ENCODE data around the gene LAMA5.
A peak's percentile ranks its signal among the peaks of the same experiment; 100 is the strongest.

The LAMA5 gene

GRCh38 chr20:62367136-62367632 is at the start of gene LAMA5:
Gene LAMA5 (minus strand): TSS chr20:62367312. CDS start chr20:62367245, 67 bp downstream.
- FAIRE-seq (no peak), DNase-seq (ENCODE audit: insufficient read length, low spot score) (no peak)
- TF ChIP-seq POLR2A (IDR thresholded peaks at IDR 0.05; ENCODE audit: low read depth, low read length): 0 out of 2 replicates have a peak, but pooled peaks have one; percentile 25

DNA sequence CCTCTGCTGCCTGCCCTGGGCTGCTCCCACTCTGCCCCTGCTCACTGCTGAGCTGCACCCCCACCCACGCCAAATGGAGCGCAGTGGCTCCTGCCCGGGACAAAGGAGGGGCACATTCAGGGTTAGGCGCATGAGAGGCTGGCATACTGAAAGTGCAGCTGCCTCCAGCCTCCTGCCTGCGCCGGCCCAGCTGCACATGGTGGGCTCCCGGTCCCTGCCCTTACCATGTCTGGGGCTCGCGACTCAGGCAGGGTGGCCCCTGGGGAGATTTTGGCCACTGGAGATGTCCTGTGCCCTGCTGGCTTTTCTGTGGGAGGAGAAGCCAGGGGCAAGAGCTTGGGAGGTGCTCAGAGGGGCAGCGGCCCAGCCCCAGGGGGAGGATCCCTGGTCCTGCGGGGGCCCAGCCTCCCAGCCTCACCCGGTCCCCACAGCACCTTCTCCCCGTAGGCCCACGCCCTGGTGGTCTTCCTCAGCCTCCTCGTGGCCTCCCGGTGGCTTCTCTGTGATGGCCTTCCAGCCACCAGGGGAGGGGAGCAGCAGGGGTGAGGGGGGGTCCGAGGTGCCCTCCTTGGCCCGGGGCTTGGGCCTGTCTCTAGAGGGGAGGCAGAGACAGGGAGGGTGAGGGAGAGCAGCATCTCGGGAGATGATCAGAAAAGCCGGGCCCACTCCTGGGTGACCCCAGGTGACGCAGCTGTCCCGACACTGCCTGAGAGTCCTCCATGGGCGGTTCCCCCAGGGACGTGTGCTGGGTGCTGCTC is 48.4 kb upstream of the LAMA5 start:
- DNase-seq (ENCODE audit: insufficient read length, low spot score) (no peak), FAIRE-seq (no peak)
- TF ChIP-seq POLR2A (IDR thresholded peaks at IDR 0.05; ENCODE audit: low read depth, low read length): no peak

GRCh38 chr20:62413896-62414481 is 46.9 kb upstream of the LAMA5 start:
- DNase-seq (ENCODE audit: insufficient read length, low spot score): peak; percentile 70
- no peak for FAIRE-seq
- no peak for TF ChIP-seq POLR2A (IDR thresholded peaks at IDR 0.05; ENCODE audit: low read depth, low read length)

GRCh38 chr20:62413025-62413570 is 46.0 kb upstream of the LAMA5 start:
- FAIRE-seq (no peak), DNase-seq (ENCODE audit: insufficient read length, low spot score) (no peak)
- TF ChIP-seq POLR2A (IDR thresholded peaks at IDR 0.05; ENCODE audit: low read depth, low read length): no peak

- no peak for FAIRE-seq
- no peak for DNase-seq (ENCODE audit: insufficient read length, low spot score)
- TF ChIP-seq POLR2A (IDR thresholded peaks at IDR 0.05; ENCODE audit: low read depth, low read length): no peak
These were observed 45.3 kb upstream of the LAMA5 start for GRCh38 chr20:62412194-62413024.

DNA sequence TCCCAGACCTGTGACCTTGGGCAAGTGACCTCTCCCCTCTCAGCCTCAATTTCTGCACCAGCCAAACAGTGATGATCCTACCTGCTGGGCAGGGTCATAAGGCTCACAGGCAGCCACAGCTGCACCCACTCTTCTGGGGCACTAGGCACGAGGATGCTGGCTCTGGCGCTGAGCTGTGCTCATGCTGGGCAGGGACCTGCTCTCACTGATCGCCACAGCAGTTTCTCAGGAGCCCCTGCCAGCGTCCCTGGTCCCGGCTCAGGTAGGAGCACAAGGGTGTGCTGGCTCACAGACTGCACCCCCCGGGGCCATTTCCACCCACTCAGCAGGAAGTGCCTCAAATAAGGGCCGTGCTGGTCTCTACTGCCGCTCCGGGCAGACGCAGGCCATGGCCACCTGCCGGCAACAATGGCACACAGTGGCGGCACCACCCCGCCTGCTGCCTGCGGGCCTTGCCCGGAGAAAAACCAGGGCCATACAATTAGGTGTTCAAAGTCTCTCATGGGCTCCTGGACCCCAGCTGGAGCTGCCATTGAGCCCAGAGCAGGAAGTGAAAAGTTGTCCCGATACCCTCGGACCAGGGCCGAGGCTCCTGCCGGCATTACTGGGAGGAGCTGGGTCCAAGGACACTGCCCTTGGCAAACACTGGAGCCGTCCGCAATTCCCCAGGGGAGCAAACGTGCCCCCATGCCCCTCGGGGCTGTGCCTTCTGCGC is 44.5 kb upstream of the LAMA5 start:
- TF ChIP-seq POLR2A (IDR thresholded peaks at IDR 0.05; ENCODE audit: low read depth, low read length): no peak
- no peak for DNase-seq (ENCODE audit: insufficient read length, low spot score)
- FAIRE-seq: no peak

- no peak for DNase-seq (ENCODE audit: insufficient read length, low spot score)
- FAIRE-seq: no peak
- TF ChIP-seq POLR2A (IDR thresholded peaks at IDR 0.05; ENCODE audit: low read depth, low read length): no peak
These were observed 43.8 kb upstream of the LAMA5 start for GRCh38 chr20:62410746-62411478.

- peak; percentile 69 for DNase-seq (ENCODE audit: insufficient read length, low spot score)
- no peak for TF ChIP-seq POLR2A (IDR thresholded peaks at IDR 0.05; ENCODE audit: low read depth, low read length)
- FAIRE-seq: no peak
These were observed 43.0 kb upstream of the LAMA5 start for GRCh38 chr20:62409931-62410745.

DNA sequence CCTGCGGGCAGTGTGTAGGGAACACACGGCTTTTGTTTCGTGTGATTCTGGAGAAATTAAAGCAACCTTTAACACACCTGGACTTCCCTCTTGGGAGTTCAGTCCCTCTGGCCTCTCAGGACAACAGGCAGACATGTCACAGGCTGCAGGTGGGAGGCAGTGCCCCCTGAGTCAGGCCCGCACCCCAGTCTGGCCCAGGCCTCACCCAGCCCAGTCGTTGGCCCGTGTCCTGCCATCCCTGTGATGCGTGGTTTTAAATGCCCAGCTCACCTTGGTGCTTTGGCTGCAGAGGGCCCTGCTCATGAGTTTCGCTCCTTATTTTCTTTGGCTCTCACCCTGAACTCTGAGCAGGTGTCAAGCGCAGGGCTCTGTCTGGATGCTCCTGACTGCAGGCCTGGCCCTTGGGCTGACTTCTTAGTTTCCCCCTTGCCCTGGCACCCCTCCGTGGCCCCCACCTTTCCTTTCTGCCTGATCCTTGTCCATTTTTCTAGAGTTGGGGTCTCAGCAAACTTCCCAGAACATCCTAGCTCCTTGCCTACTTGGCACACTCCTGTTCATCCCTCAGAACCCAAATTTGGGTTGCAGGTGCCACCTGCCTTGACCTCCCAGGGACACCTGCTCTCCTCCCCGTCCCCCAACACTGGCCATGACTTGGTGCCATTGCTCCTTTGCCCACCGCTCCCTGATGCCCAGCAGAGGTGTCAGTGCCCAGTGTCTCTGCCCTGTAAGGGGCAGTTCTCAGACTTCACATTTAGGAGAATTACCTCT is 42.2 kb upstream of the LAMA5 start:
- FAIRE-seq (no peak), DNase-seq (ENCODE audit: insufficient read length, low spot score) (no peak)
- no peak for TF ChIP-seq POLR2A (IDR thresholded peaks at IDR 0.05; ENCODE audit: low read depth, low read length)

DNA sequence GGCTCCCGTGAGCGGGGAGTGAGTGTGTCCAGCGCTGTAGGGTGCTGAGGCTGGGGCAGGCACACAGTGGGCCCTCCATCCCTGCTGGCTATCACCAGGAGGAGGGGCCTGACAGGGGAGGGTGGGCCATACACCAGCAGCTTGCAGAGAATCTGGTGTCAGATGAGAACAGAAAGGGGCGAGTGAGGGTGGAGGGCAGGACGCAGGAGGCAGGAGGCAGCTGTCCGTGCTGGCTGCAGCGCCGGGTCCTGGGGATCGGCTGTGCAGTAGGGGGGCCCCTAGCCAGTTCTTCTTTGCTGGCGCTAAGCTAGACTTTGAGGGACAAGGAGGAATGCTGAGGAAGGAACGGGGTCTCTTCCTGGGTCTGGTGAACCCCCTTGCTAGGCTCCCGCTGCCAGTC is 41.5 kb upstream of the LAMA5 start:
- TF ChIP-seq POLR2A (IDR thresholded peaks at IDR 0.05; ENCODE audit: low read depth, low read length): no peak
- FAIRE-seq (no peak), DNase-seq (ENCODE audit: insufficient read length, low spot score) (no peak)

GRCh38 chr20:62408055-62408454 is 40.9 kb upstream of the LAMA5 start:
- TF ChIP-seq POLR2A (IDR thresholded peaks at IDR 0.05; ENCODE audit: low read depth, low read length): no peak
- FAIRE-seq: no peak
- no peak for DNase-seq (ENCODE audit: insufficient read length, low spot score)
